Measurements from ENCODE around the gene CEP128.

CEP128 gene

GRCh38 chr14:80522936-80523335 is 418.6 kb downstream of the CEP128 start:
- no peaks in the 10 kb centered on the region for H3K9me3 ChIP-seq (ENCODE audit: insufficient read depth, low read length)
- H3K27me3 ChIP-seq (ENCODE audit: low read depth, low read length), result no peaks in the 10 kb centered on the region
- no peak for TF ChIP-seq CTCF (IDR thresholded peaks at IDR 0.05; ENCODE audit: low read depth, low read length)
- TF ChIP-seq EZH2phosphoT487 (IDR thresholded peaks at IDR 0.05; ENCODE audit: low read depth), result no peak
- H3K4me3 ChIP-seq (ENCODE audit: low read length), result no peak overlapping the region
- no peaks in the 10 kb centered on the region for H3K79me2 ChIP-seq (ENCODE audit: low read length)
- no peaks in the 10 kb centered on the region for H3K4me1 ChIP-seq (ENCODE audit: low read length)
- no peak overlapping the region for H3K9ac ChIP-seq (ENCODE audit: low read length)
- no peak overlapping the region for H2AFZ ChIP-seq (ENCODE audit: low read depth, low read length)
- no peak overlapping the region for H3K4me2 ChIP-seq (ENCODE audit: low read length)
- peaks cover 3% of the 10 kb centered on the region for H3K36me3 ChIP-seq (replicated peaks; ENCODE audit: low read depth, low read length)
- no peak overlapping the region for H3K27ac ChIP-seq (ENCODE audit: low read length)
- no peaks in the 10 kb centered on the region for H4K20me1 ChIP-seq (ENCODE audit: insufficient read depth, low read length)

GRCh38 chr14:80522411-80522810 is 419.1 kb downstream of the CEP128 start:
- Histone ChIP-seq H4K20me1 (ENCODE audit: insufficient read depth, low read length) (no peaks in the 10 kb centered on the region), H3K36me3 (replicated peaks; ENCODE audit: low read depth, low read length) (peaks cover 3% of the 10 kb centered on the region), H3K27me3 (ENCODE audit: low read depth, low read length) (no peaks in the 10 kb centered on the region), H3K4me1 (ENCODE audit: low read length) (no peaks in the 10 kb centered on the region), H3K9ac (ENCODE audit: low read length) (no peak overlapping the region), H3K9me3 (ENCODE audit: insufficient read depth, low read length) (no peaks in the 10 kb centered on the region), H3K4me3 (ENCODE audit: low read length) (no peak overlapping the region), H3K79me2 (ENCODE audit: low read length) (no peaks in the 10 kb centered on the region), H2AFZ (ENCODE audit: low read depth, low read length) (no peak overlapping the region), H3K4me2 (ENCODE audit: low read length) (no peak overlapping the region), H3K27ac (ENCODE audit: low read length) (no peak overlapping the region)
- TF ChIP-seq EZH2phosphoT487 (IDR thresholded peaks at IDR 0.05; ENCODE audit: low read depth), result no peak
- no peak for TF ChIP-seq CTCF (IDR thresholded peaks at IDR 0.05; ENCODE audit: low read depth, low read length)

DNA sequence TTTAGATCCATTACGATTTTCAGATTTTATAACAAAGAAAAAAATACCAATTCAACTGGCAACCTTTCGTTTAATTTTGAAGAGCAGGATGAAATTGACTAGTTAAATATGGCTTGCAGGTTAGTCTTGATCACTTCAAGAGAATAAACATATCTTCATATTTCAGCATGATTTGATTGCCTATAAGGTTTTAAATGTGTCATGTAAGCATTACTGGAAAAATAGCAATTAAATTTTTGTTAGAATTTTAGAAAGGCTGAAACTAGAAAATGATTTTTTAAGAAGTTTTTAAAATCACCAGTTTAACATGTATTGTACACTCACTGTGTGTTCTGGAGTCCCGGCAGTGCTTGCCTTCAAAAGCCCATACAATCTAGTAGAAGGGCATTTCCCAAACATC is 420.1 kb downstream of the CEP128 start:
- peaks cover 3% of the 10 kb centered on the region for H3K36me3 ChIP-seq (replicated peaks; ENCODE audit: low read depth, low read length)
- TF ChIP-seq EZH2phosphoT487 (IDR thresholded peaks at IDR 0.05; ENCODE audit: low read depth) (no peak), CTCF (IDR thresholded peaks at IDR 0.05; ENCODE audit: low read depth, low read length) (no peak)
- no peaks in the 10 kb centered on the region for H3K27me3 ChIP-seq (ENCODE audit: low read depth, low read length)

GRCh38 chr14:80519002-80519401 is 422.5 kb downstream of the CEP128 start:
- H3K27ac ChIP-seq (ENCODE audit: low read length), result no peak overlapping the region
- no peaks in the 10 kb centered on the region for H3K27me3 ChIP-seq (ENCODE audit: low read depth, low read length)
- H2AFZ ChIP-seq (ENCODE audit: low read depth, low read length), result no peak overlapping the region
- no peaks in the 10 kb centered on the region for H3K4me1 ChIP-seq (ENCODE audit: low read length)
- no peaks in the 10 kb centered on the region for H3K79me2 ChIP-seq (ENCODE audit: low read length)
- no peaks in the 10 kb centered on the region for H3K9me3 ChIP-seq (ENCODE audit: insufficient read depth, low read length)
- H3K9ac ChIP-seq (ENCODE audit: low read length), result no peak overlapping the region
- H3K4me3 ChIP-seq (ENCODE audit: low read length), result no peak overlapping the region
- H3K36me3 ChIP-seq (replicated peaks; ENCODE audit: low read depth, low read length), result peaks cover 11% of the 10 kb centered on the region
- no peak overlapping the region for H3K4me2 ChIP-seq (ENCODE audit: low read length)
- H4K20me1 ChIP-seq (ENCODE audit: insufficient read depth, low read length), result no peaks in the 10 kb centered on the region
- TF ChIP-seq CTCF (IDR thresholded peaks at IDR 0.05; ENCODE audit: low read depth, low read length) (no peak), EZH2phosphoT487 (IDR thresholded peaks at IDR 0.05; ENCODE audit: low read depth) (no peak)

More for the DNA sequence above, 420.1 kb downstream of the CEP128 start:
- Histone ChIP-seq H3K4me3 (ENCODE audit: low read length) (no peak overlapping the region), H3K79me2 (ENCODE audit: low read length) (no peaks in the 10 kb centered on the region), H3K9ac (ENCODE audit: low read length) (no peak overlapping the region), H3K9me3 (ENCODE audit: insufficient read depth, low read length) (no peaks in the 10 kb centered on the region), H3K4me1 (ENCODE audit: low read length) (no peaks in the 10 kb centered on the region), H2AFZ (ENCODE audit: low read depth, low read length) (no peak overlapping the region), H3K27ac (ENCODE audit: low read length) (no peak overlapping the region), H4K20me1 (ENCODE audit: insufficient read depth, low read length) (no peaks in the 10 kb centered on the region), H3K4me2 (ENCODE audit: low read length) (no peak overlapping the region)
